ENCODE data around the gene TMCC1.
"Not testable (repeated sequence)": the region's sequence is repeated elsewhere in the genome, so short reads cannot be mapped to it uniquely, and the experiment has no call there.

The TMCC1 gene

GRCh38 chr3:129893581-129894070 is at the start of gene TMCC1:
TSS of gene TMCC1 (minus strand) at chr3:129893711.
- peak; percentile 80 to 83 for DNase-seq

GRCh38 chr3:129943020-129943419 is 49.5 kb upstream of the TMCC1 start:
- no peak for DNase-seq

- DNase-seq = peak; percentile 53 to 54
Measured at GRCh38 chr3:129942296-129942695, 48.8 kb upstream of the TMCC1 start.

- no peak for DNase-seq
Measured at GRCh38 chr3:129940086-129940485, 46.6 kb upstream of the TMCC1 start.

- no peak for DNase-seq
Measured at GRCh38 chr3:129938140-129938930, 44.8 kb upstream of the TMCC1 start.

- no peak for DNase-seq
Measured at GRCh38 chr3:129937717-129938116, 44.2 kb upstream of the TMCC1 start.

- DNase-seq = peak in 1 of 2 experiments; percentile 11
Measured at GRCh38 chr3:129936757-129937156, 43.2 kb upstream of the TMCC1 start.

GRCh38 chr3:129934234-129935123 is 41.0 kb upstream of the TMCC1 start:
- peak; percentile 12 to 16 for DNase-seq

GRCh38 chr3:129933471-129933870 is 40.0 kb upstream of the TMCC1 start:
- DNase-seq = no peak

- no peak for DNase-seq
Measured at GRCh38 chr3:129929383-129929782, 35.9 kb upstream of the TMCC1 start.

- DNase-seq = no peak
Measured at GRCh38 chr3:129927072-129927471, 33.6 kb upstream of the TMCC1 start.

- DNase-seq = no peak
Measured at GRCh38 chr3:129919806-129920205, 26.3 kb upstream of the TMCC1 start.

- DNase-seq = no peak
Measured at GRCh38 chr3:129919357-129919756, 25.8 kb upstream of the TMCC1 start.

GRCh38 chr3:129918461-129918860 is 24.9 kb upstream of the TMCC1 start:
- DNase-seq = no peak

- DNase-seq = no peak
Measured at GRCh38 chr3:129917423-129918007, 24.0 kb upstream of the TMCC1 start.

GRCh38 chr3:129913618-129914017 is 20.1 kb upstream of the TMCC1 start:
- no peak for DNase-seq

- no peak for DNase-seq
Measured at GRCh38 chr3:129911261-129911861, 17.9 kb upstream of the TMCC1 start.

GRCh38 chr3:129909235-129909634 is 15.7 kb upstream of the TMCC1 start:
- DNase-seq = not testable (repeated sequence)

GRCh38 chr3:129908417-129908816 is 14.9 kb upstream of the TMCC1 start:
- no peak for DNase-seq

- not testable (repeated sequence) for DNase-seq
Measured at GRCh38 chr3:129901272-129901671, 7.8 kb upstream of the TMCC1 start.

GRCh38 chr3:129897026-129897425 is 3.5 kb upstream of the TMCC1 start:
- DNase-seq = no peak

GRCh38 chr3:129892857-129893580 is 492 bp downstream of the TMCC1 start:
- DNase-seq = peak; percentile 65 to 66
